BE2C (cell line): ENCODE results near the gene TEFM. TPM values are rescaled to one million over a fixed set of nuclear protein-coding genes. Genes with fewer than 3 reads are reported as not detected.

Experiments
- DNase-seq: peaks from one replicate; pipeline ENCODE4 v3.0.0-alpha.2; 2020
- H3K27me3 ChIP-seq: fragments of 250-450 bp; sonication (Bioruptor Pico); 2 replicates; pipeline ENCODE4 v1.5.1; 2020; ENCODE audit warnings: mild to moderate bottlenecking
- H3K36me3 ChIP-seq: fragments of 250-450 bp; sonication (Bioruptor Pico); 2 replicates; pipeline ENCODE4 v1.5.1; 2020; ENCODE audit warnings: mild to moderate bottlenecking
- H3K4me1 ChIP-seq: fragments of 250-450 bp; sonication (Bioruptor Pico); 2 replicates; pipeline ENCODE4 v1.5.1; 2020
- H3K4me3 ChIP-seq: 2 replicates; pipeline ENCODE4 v1.5.1; 2011; ENCODE audit warnings: low read depth, low read length
- H3K9me3 ChIP-seq: fragments of 250-450 bp; sonication (Bioruptor Pico); 2 replicates; pipeline ENCODE4 v1.5.1; 2020
- CTCF ChIP-seq: IDR thresholded peaks from 2 replicates; pipeline ENCODE4 v1.5.1; 2012; ENCODE audit warnings: mild to moderate bottlenecking, low read depth, low read length
- polyA plus RNA-seq: library from polyadenylated mRNA; unstranded; fragments of >200 nt; gene quantifications from one replicate; pipeline ENCODE4 v1.2.1, GENCODE V29; 2012; ENCODE audit warnings: low read depth, missing spikeins; ENCODE audit not compliant: insufficient read length, insufficient read depth

Gene TEFM
- polyA plus RNA-seq = 5.5 TPM

GRCh38 chr17:30906101-30906911, at the start of gene TEFM:
TEFM (minus strand) TSS chr17:30906238; CDS start chr17:30906198, 40 bp downstream.
- TF ChIP-seq CTCF = no peak

GRCh38 chr17:30954046-30954830, 48.2 kb upstream of the TEFM start:
- Histone ChIP-seq H3K4me3 (no peak overlapping the region), H3K27me3 (no peaks in the 10 kb centered on the region), H3K36me3 (no peaks in the 10 kb centered on the region), H3K9me3 (no peaks in the 10 kb centered on the region), H3K4me1 (no peaks in the 10 kb centered on the region)
- no peak for TF ChIP-seq CTCF
- no peak for DNase-seq

More at GRCh38 chr17:30906101-30906911, at the start of gene TEFM:
- no peaks in the 10 kb centered on the region for H3K4me1 ChIP-seq
- H3K27me3 ChIP-seq = no peaks in the 10 kb centered on the region
- peak; percentile 84 for DNase-seq
- H3K9me3 ChIP-seq = no peaks in the 10 kb centered on the region
- no peaks in the 10 kb centered on the region for H3K36me3 ChIP-seq
- peak within 1 kb of the TSS; percentile 91 for H3K4me3 ChIP-seq

- H3K9me3 ChIP-seq = no peaks in the 10 kb centered on the region
- H3K27me3 ChIP-seq = no peaks in the 10 kb centered on the region
- TF ChIP-seq CTCF = no peak
- DNase-seq = no peak
- H3K36me3 ChIP-seq = no peaks in the 10 kb centered on the region
- H3K4me1 ChIP-seq = no peaks in the 10 kb centered on the region
- H3K4me3 ChIP-seq = no peak overlapping the region
Measured at GRCh38 chr17:30952638-30953393, 46.8 kb upstream of the TEFM start.

GRCh38 chr17:30950669-30951399, 44.8 kb upstream of the TEFM start:
- Histone ChIP-seq H3K36me3 (no peaks in the 10 kb centered on the region), H3K27me3 (no peaks in the 10 kb centered on the region), H3K4me1 (no peaks in the 10 kb centered on the region), H3K9me3 (no peaks in the 10 kb centered on the region), H3K4me3 (no peak overlapping the region)
- TF ChIP-seq CTCF = no peak
- DNase-seq = peak; percentile 56

- H3K4me3 ChIP-seq = no peak overlapping the region
- no peaks in the 10 kb centered on the region for H3K27me3 ChIP-seq
- no peak for TF ChIP-seq CTCF
- no peak for DNase-seq
- no peaks in the 10 kb centered on the region for H3K9me3 ChIP-seq
- no peaks in the 10 kb centered on the region for H3K4me1 ChIP-seq
- H3K36me3 ChIP-seq = no peaks in the 10 kb centered on the region
Measured at GRCh38 chr17:30950189-30950588, 44.2 kb upstream of the TEFM start.
